ENCODE results near the gene ECE1. TPM values are rescaled to one million over a fixed set of nuclear protein-coding genes. Genes with fewer than 3 reads are reported as not detected.

Gene ECE1
- total and polyA plus RNA-seq, 2 of the 4 experiments (the other 2 are of a cell fraction), result 61.8 to 124 TPM

DNA sequence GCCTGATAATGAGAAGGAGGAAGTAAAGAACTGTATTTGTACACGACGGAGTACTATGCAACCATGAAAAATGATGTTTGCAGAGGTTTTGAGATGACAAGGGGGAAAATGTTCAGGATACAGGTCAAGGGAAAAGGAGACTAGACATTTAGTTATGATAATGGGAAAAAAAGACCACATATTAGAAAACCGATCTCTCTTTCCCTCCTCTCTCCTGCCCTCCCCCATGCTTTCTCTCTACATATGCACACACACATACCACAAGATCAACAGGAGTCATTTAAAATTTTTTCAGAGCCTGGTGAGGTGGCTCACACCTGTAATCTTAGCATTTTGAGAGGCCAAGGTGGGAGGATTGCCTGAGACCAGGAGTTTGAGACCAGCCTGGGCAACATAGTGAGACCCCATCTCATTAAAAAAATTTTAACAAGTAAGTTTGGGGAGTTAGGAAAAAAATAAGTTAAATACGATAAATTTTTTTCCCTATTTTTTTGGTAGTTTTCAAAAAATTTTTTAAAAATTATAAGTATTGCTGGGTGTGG lies 44.5 kb downstream of the ECE1 start (continued):
- TF ChIP-seq FOS (IDR thresholded peaks at IDR 0.05; ENCODE audit: low read depth, low read length) (no peak), CHD1 (IDR thresholded peaks at IDR 0.05; ENCODE audit: low read depth, low read length) (no peak), MAZ (IDR thresholded peaks at IDR 0.05; ENCODE audit: borderline replicate concordance, low read depth, low read length) (no peak), MAFK (IDR thresholded peaks at IDR 0.05; ENCODE audit: low read depth, low read length) (no peak), RFX5 (IDR thresholded peaks at IDR 0.05; ENCODE audit: low read depth, low read length) (no peak)

DNA sequence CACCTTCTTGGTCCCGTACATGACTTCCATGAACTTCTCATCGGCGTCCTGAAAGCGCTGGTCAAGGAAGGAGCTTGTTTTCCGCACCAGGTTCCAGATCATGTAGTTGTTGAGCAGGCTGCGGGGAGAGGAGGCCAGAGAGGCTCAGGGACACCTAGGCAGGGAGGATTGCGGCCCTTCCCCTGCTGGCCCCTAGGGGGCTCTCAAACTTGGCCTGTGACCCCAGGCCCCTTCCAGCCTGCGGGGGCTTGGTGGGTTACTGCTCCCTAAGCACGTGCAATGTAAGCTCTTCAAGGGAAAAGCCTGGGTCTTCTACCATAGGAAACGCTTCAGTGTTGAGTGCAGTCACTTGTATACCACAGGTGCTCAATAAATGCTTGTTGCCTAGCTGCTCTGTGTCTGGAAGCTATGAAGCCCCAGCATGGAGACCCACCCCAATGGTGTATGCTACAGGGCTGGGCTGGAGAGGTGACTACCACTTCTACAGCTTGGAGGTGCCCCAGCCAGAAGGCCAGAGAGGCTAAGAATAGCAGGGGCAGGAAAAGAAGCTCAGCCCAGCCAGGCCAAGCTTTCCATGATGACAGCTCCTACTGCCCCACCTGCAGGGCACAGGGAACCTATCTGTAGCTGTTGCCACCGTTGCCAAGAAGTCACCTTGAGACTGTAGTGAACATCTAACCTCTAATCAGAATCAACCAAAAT lies 45.1 kb downstream of the ECE1 start:
- peaks cover 67% of the 10 kb centered on the region for H3K36me3 ChIP-seq (ENCODE audit: control insufficient read depth, insufficient read depth, low read length)
- H2BK5ac ChIP-seq (ENCODE audit: low read depth, low read length, poor library complexity, severe bottlenecking), result no peak overlapping the region
- H3K27ac ChIP-seq (ENCODE audit: insufficient read depth, low read length), result no peak overlapping the region
- H3K4me3 ChIP-seq (ENCODE audit: insufficient read depth, low read depth, low read length), result no peak overlapping the region
- H3K9me3 ChIP-seq (ENCODE audit: control insufficient read depth, insufficient read depth, low read length), result no peaks in the 10 kb centered on the region
- no peak overlapping the region for H3K18ac ChIP-seq (ENCODE audit: low read depth, low read length)
- ATAC-seq (ENCODE audit: low read depth) (0 out of 2 replicates have a peak, but pooled peaks have one; percentile 27), DNase-seq (no peak)
- POLR2A ChIA-PET (ENCODE audit: unreplicated experiment), result no interaction called here
- H3K79me1 ChIP-seq (ENCODE audit: low read depth in 1 of 2, low read length in 2 of 2), result peaks cover 7 to 44% of the 10 kb centered on the region in 2 experiments; a peak in 3 of 4 replicates
- H3K9ac ChIP-seq (ENCODE audit: low read depth, low read length), result no peak overlapping the region
- no peak overlapping the region for H2BK120ac ChIP-seq (ENCODE audit: low read depth, low read length)
- no peak overlapping the region for H4K5ac ChIP-seq (ENCODE audit: low read depth, low read length)
- 90% methylated on average over 2 of the region's 11 CpGs; no CpG with 5 or more reads in 1 of the 2 experiments for WGBS, 2 experiments (ENCODE audit: extremely low coverage in 2 of 2, insufficient read length in 1 of 2)
- H2AK9ac ChIP-seq (replicated peaks; ENCODE audit: low read depth, low read length, poor library complexity), result no peak overlapping the region
- no peak overlapping the region; the same call in 1 of the 2 replicates for H3K14ac ChIP-seq (replicated peaks; ENCODE audit: low read depth, low read length)
- 0 out of 2 replicates have a peak overlapping the region, but pooled peaks have one; percentile 7 for H2BK20ac ChIP-seq (ENCODE audit: low read depth, low read length)
- H3K23ac ChIP-seq (ENCODE audit: low read depth, low read length), result no peak overlapping the region
- H4K8ac ChIP-seq (ENCODE audit: low read depth in 2 of 2, low read length in 2 of 2), result no peak overlapping the region
- dilution Hi-C loops (cut with HindIII; ENCODE audit: low sequenced_read_pairs, unreplicated experiment) (no loop called here), in situ Hi-C loops (cut with MboI; ENCODE audit: low sequenced_read_pairs) (no loop called here), intact Hi-C loops (cut with micrococcal nuclease) (no loop called here)
- no peak overlapping the region for H2AK5ac ChIP-seq (ENCODE audit: low read depth, low read length)
- CTCF ChIA-PET, result interaction anchor here (1.7 to 2.2 kb wide), 2 partner anchors 10 to 123 kb away, joined by 7 to 8 read pairs; no protein-coding TSS in a partner anchor
- H2AFZ ChIP-seq (replicated peaks; ENCODE audit: low read length, poor library complexity), result peak overlapping the region; percentile 5
- H3K4me2 ChIP-seq (ENCODE audit: low read depth, low read length), result no peak overlapping the region
- no peak overlapping the region for H3K4ac ChIP-seq (ENCODE audit: low read depth, low read length)
- no peak for TF ChIP-seq MXI1 (IDR thresholded peaks at IDR 0.05; ENCODE audit: borderline replicate concordance, low read depth, low read length)
- TF ChIP-seq POLR2A (IDR thresholded peaks at IDR 0.05; ENCODE audit: low read depth, low read length), result no peak
- no peak for TF ChIP-seq RCOR1 (IDR thresholded peaks at IDR 0.05; ENCODE audit: insufficient replicate concordance, low read length)
- TF ChIP-seq, protein P1, sequence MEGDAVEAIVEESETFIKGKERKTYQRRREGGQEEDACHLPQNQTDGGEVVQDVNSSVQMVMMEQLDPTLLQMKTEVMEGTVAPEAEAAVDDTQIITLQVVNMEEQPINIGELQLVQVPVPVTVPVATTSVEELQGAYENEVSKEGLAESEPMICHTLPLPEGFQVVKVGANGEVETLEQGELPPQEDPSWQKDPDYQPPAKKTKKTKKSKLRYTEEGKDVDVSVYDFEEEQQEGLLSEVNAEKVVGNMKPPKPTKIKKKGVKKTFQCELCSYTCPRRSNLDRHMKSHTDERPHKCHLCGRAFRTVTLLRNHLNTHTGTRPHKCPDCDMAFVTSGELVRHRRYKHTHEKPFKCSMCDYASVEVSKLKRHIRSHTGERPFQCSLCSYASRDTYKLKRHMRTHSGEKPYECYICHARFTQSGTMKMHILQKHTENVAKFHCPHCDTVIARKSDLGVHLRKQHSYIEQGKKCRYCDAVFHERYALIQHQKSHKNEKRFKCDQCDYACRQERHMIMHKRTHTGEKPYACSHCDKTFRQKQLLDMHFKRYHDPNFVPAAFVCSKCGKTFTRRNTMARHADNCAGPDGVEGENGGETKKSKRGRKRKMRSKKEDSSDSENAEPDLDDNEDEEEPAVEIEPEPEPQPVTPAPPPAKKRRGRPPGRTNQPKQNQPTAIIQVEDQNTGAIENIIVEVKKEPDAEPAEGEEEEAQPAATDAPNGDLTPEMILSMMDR (conservative IDR thresholded peaks at IDR 0.05; ENCODE audit: low read depth, low read length), result peak; percentile 25; the same call in 1 of the 2 replicates
- TF ChIP-seq SMC3 (IDR thresholded peaks at IDR 0.05; ENCODE audit: low read depth, low read length), result no peak
- TF ChIP-seq MAZ (IDR thresholded peaks at IDR 0.05; ENCODE audit: borderline replicate concordance, low read depth, low read length), result no peak
- no peak overlapping the region for H2BK15ac ChIP-seq (ENCODE audit: low read depth, low read length)
- peaks cover 3% of the 10 kb centered on the region; the same call in 1 of the 2 replicates for H4K20me1 ChIP-seq (ENCODE audit: insufficient read depth, low read length)
- peaks cover 9% of the 10 kb centered on the region; the same call in 1 of the 2 replicates for H3K9me1 ChIP-seq (ENCODE audit: insufficient read depth, low read length)
- H3K4me1 ChIP-seq (ENCODE audit: control insufficient read depth, insufficient read depth, low read length), result peaks cover 5% of the 10 kb centered on the region; the same call in 1 of the 2 replicates
- no peak overlapping the region for H4K91ac ChIP-seq (ENCODE audit: insufficient read depth, low read depth, low read length)
- H3K27me3 ChIP-seq (ENCODE audit: control insufficient read depth, insufficient read depth, low read length), result no peaks in the 10 kb centered on the region
- BruUV-seq (replicated peaks), result no TSS peak
- H3K56ac ChIP-seq (ENCODE audit: extremely low read depth, insufficient read depth, low read length), result no peak overlapping the region

All from IMR-90 (cell line).